ENCODE measurements around the gene SBSN. TPM values are rescaled to one million over a fixed set of nuclear protein-coding genes. Genes with fewer than 3 reads are reported as not detected.

SBSN gene
- total and polyA plus RNA-seq, 4 donors, result not detected

DNA sequence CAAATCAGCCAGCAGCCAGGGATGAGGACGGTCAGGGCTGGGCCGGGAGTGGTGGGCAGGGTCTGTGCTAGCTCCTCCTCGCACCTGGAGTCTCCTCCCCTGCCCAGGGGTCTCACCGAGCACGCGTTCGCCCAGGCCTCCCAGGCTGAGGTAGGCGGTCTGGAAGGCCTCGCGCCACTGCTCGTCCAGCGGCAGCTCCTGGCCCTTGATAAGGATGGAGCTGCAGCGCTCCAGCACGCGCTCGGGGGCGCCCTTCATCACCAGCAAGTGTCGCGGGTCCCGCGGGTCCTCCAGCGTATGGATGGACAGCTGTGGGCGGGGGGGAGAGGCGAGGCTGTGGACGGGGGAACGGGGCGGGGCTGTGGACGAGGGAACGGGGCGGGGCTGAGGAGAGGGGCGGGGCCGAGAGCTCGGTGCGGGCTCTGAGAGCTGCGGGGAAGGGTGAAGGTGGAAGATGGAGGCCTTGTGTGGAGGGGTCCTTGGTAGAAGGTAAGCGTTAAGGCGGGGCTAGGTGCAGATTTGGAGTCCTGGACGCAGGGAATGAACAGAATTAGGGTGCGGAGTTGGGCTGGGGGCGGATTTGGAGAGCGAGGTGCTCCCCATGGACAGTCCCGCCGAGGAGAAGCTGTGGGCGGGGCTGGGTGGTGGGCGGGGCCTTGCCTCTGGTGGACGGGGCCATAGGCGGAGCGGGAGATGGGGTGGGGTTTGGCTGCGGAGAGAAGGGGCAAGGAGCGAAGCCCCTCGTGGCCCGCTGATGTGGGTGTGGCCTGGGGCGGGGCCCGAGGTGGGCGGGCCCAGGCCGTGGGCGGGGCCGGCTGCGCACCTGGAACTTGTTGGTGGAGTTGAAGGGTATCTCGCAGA is 29.7 kb upstream of the SBSN start:
- WGBS, result 9% methylated on average over 60 of the region's 60 CpGs
- Histone ChIP-seq H3K27ac (ENCODE audit: low read depth in 1 of 2, low read length in 2 of 2) (no peak overlapping the region), H3K27me3 (ENCODE audit: control insufficient read depth in 4 of 4, insufficient read depth in 4 of 4, low read length in 3 of 4) (peaks cover 0 to 4% (median 3%) of the 10 kb centered on the region in 4 donors), H3K4me1 (ENCODE audit: control insufficient read depth in 4 of 4, insufficient read depth in 4 of 4, low read length in 3 of 4) (peaks cover 0 to 7% (median 4%) of the 10 kb centered on the region in 4 donors), H3K9me3 (ENCODE audit: control insufficient read depth in 4 of 4, low read length in 3 of 4) (no peaks in the 10 kb centered on the region), H3K4me3 (ENCODE audit: low read depth in 1 of 3, low read length in 3 of 3) (peak overlapping the region in 1 of 3 donors; percentile 19), H3K9ac (ENCODE audit: low read depth in 1 of 2, low read length in 2 of 2) (no peak overlapping the region), H3K36me3 (ENCODE audit: control insufficient read depth in 4 of 4, insufficient read depth in 3 of 4, low read depth in 1 of 4, low read length in 3 of 4) (no peaks in the 10 kb centered on the region)
- TF ChIP-seq NR2F2 (IDR thresholded peaks at IDR 0.05) (no peak), HNF4G (IDR thresholded peaks at IDR 0.05) (no peak), GABPA (IDR thresholded peaks at IDR 0.05 in 1 of 2, conservative IDR thresholded peaks at IDR 0.05 in 1 of 2) (no peak), SP1 (IDR thresholded peaks at IDR 0.05) (no peak), TAF1 (conservative IDR thresholded peaks at IDR 0.05) (no peak), RAD21 (IDR thresholded peaks at IDR 0.05) (no peak), JUND (IDR thresholded peaks at IDR 0.05) (no peak), RXRA (IDR thresholded peaks at IDR 0.05) (no peak), FOXA2 (IDR thresholded peaks at IDR 0.05) (no peak), FOXA1 (IDR thresholded peaks at IDR 0.05) (no peak), YY1 (IDR thresholded peaks at IDR 0.05) (no peak)
- TF ChIP-seq, protein P1, sequence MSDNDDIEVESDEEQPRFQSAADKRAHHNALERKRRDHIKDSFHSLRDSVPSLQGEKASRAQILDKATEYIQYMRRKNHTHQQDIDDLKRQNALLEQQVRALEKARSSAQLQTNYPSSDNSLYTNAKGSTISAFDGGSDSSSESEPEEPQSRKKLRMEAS (IDR thresholded peaks at IDR 0.05), result no peak
- TF ChIP-seq, protein P2, sequence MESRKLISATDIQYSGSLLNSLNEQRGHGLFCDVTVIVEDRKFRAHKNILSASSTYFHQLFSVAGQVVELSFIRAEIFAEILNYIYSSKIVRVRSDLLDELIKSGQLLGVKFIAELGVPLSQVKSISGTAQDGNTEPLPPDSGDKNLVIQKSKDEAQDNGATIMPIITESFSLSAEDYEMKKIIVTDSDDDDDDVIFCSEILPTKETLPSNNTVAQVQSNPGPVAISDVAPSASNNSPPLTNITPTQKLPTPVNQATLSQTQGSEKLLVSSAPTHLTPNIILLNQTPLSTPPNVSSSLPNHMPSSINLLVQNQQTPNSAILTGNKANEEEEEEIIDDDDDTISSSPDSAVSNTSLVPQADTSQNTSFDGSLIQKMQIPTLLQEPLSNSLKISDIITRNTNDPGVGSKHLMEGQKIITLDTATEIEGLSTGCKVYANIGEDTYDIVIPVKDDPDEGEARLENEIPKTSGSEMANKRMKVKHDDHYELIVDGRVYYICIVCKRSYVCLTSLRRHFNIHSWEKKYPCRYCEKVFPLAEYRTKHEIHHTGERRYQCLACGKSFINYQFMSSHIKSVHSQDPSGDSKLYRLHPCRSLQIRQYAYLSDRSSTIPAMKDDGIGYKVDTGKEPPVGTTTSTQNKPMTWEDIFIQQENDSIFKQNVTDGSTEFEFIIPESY (IDR thresholded peaks at IDR 0.05), result no peak
- TF ChIP-seq, protein P3, sequence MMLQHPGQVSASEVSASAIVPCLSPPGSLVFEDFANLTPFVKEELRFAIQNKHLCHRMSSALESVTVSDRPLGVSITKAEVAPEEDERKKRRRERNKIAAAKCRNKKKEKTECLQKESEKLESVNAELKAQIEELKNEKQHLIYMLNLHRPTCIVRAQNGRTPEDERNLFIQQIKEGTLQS (IDR thresholded peaks at IDR 0.05), result no peak
- DNase-seq (ENCODE audit: low spot score), result peak; percentile 76

DNA sequence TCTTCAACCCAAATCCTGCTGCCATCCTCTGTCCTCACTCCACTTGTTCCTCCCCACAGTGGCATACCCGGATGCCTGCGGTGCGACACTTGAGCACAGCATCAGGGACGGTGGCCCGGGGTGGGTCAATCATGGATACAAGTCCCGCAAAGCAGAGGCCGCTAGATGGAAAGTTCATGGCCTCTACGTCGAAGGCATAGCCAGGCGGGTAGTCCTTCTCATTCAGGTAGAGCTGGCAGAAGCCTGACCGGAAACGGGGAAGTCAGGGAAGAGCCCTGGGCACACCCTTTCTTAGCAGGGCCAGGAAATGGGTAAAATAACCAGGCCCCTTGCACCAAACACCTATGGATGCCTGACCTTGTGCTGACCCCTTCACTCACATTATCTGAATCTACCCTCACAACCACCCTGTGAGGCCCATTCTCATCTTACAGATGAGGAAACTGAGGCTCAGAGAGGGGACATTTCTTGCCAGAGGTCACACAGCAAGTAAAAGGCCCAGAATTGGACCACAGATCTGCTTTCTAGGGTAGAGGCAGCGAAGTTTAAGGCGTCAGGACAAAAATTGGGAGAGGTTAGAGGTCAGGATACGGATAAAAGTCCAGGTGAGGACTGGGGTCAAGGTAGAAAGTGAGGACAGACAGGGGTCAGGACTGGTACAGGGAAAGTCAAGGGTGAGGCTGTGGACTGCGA is 28.9 kb upstream of the SBSN start:
- no peak for DNase-seq (ENCODE audit: low spot score)
- Histone ChIP-seq H3K36me3 (ENCODE audit: control insufficient read depth in 4 of 4, insufficient read depth in 3 of 4, low read depth in 1 of 4, low read length in 3 of 4) (no peaks in the 10 kb centered on the region), H3K4me3 (ENCODE audit: low read depth in 1 of 3, low read length in 3 of 3) (no peak overlapping the region), H3K27me3 (ENCODE audit: control insufficient read depth in 4 of 4, insufficient read depth in 4 of 4, low read length in 3 of 4) (peaks cover 0 to 4% (median 3%) of the 10 kb centered on the region in 4 donors), H3K9ac (ENCODE audit: low read depth in 1 of 2, low read length in 2 of 2) (no peak overlapping the region), H3K4me1 (ENCODE audit: control insufficient read depth in 4 of 4, insufficient read depth in 4 of 4, low read length in 3 of 4) (peaks cover 0 to 7% (median 4%) of the 10 kb centered on the region in 4 donors), H3K9me3 (ENCODE audit: control insufficient read depth in 4 of 4, low read length in 3 of 4) (no peaks in the 10 kb centered on the region), H3K27ac (ENCODE audit: low read depth in 1 of 2, low read length in 2 of 2) (no peak overlapping the region)
- TF ChIP-seq YY1 (IDR thresholded peaks at IDR 0.05) (no peak), NR2F2 (IDR thresholded peaks at IDR 0.05) (no peak)
- 89% methylated on average over 16 of the region's 16 CpGs for WGBS

DNA sequence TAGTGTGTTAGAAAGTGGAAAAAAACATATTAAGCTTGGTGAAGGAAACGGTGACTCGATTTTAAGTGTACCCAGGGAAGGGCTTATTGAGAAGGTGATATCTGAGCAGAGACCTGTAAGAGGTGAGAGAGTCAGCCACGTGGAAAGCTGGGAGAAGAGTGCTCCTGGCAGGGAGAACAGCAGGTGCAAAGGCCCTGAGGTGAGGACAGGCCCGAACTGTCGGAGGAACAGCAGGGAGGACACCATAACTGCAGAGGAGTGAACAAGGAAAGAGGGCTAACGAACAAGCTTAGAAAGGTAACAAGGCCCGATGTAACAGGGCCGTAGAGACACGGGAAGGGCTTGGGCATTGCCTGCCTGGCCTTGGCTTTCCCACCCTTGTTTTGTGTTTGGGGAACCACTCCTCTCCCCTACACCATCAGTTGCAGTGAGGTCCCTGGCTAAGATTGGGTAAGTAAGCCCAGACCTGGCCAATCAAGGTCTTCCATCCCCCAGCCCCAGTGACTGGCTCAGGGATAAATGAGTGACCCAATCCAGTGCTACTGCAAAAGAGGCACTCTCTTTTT is 28.0 kb upstream of the SBSN start:
- 87% methylated on average over 9 of the region's 9 CpGs for WGBS
- no peak for DNase-seq (ENCODE audit: low spot score)
- Histone ChIP-seq H3K9ac (ENCODE audit: low read depth in 1 of 2, low read length in 2 of 2) (no peak overlapping the region), H3K9me3 (ENCODE audit: control insufficient read depth in 4 of 4, low read length in 3 of 4) (no peaks in the 10 kb centered on the region), H3K27me3 (ENCODE audit: control insufficient read depth in 4 of 4, insufficient read depth in 4 of 4, low read length in 3 of 4) (peaks cover 0 to 4% (median 3%) of the 10 kb centered on the region in 4 donors), H3K27ac (ENCODE audit: low read depth in 1 of 2, low read length in 2 of 2) (no peak overlapping the region), H3K4me3 (ENCODE audit: low read depth in 1 of 3, low read length in 3 of 3) (no peak overlapping the region), H3K4me1 (ENCODE audit: control insufficient read depth in 4 of 4, insufficient read depth in 4 of 4, low read length in 3 of 4) (peaks cover 0 to 7% (median 4%) of the 10 kb centered on the region in 4 donors), H3K36me3 (ENCODE audit: control insufficient read depth in 4 of 4, insufficient read depth in 3 of 4, low read depth in 1 of 4, low read length in 3 of 4) (no peaks in the 10 kb centered on the region)
- TF ChIP-seq EGR1 (IDR thresholded peaks at IDR 0.05; ENCODE audit: low read depth in 2 of 2), result no peak
- TF ChIP-seq, protein P3 (IDR thresholded peaks at IDR 0.05), result no peak
- no peak for TF ChIP-seq FOXA2 (IDR thresholded peaks at IDR 0.05)
- no peak for TF ChIP-seq NR2F2 (IDR thresholded peaks at IDR 0.05)
- no peak for TF ChIP-seq HNF4G (IDR thresholded peaks at IDR 0.05)
- TF ChIP-seq HNF4A (conservative IDR thresholded peaks at IDR 0.05), result no peak
- TF ChIP-seq, protein P1 (IDR thresholded peaks at IDR 0.05), result no peak
- no peak for TF ChIP-seq YY1 (IDR thresholded peaks at IDR 0.05)
- no peak for TF ChIP-seq TAF1 (conservative IDR thresholded peaks at IDR 0.05)
- no peak for TF ChIP-seq JUND (IDR thresholded peaks at IDR 0.05)
- TF ChIP-seq, protein P2 (IDR thresholded peaks at IDR 0.05), result no peak
- TF ChIP-seq, protein P4, sequence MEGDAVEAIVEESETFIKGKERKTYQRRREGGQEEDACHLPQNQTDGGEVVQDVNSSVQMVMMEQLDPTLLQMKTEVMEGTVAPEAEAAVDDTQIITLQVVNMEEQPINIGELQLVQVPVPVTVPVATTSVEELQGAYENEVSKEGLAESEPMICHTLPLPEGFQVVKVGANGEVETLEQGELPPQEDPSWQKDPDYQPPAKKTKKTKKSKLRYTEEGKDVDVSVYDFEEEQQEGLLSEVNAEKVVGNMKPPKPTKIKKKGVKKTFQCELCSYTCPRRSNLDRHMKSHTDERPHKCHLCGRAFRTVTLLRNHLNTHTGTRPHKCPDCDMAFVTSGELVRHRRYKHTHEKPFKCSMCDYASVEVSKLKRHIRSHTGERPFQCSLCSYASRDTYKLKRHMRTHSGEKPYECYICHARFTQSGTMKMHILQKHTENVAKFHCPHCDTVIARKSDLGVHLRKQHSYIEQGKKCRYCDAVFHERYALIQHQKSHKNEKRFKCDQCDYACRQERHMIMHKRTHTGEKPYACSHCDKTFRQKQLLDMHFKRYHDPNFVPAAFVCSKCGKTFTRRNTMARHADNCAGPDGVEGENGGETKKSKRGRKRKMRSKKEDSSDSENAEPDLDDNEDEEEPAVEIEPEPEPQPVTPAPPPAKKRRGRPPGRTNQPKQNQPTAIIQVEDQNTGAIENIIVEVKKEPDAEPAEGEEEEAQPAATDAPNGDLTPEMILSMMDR (IDR thresholded peaks at IDR 0.05; ENCODE audit: low read depth, low read length, missing input control), result no peak
- TF ChIP-seq RAD21 (IDR thresholded peaks at IDR 0.05), result no peak
- TF ChIP-seq SP1 (IDR thresholded peaks at IDR 0.05), result no peak
